Smooth muscle cell (in vitro differentiated cells): ENCODE data around the gene LHFPL5. TPM values are rescaled to one million over a fixed set of nuclear protein-coding genes. Genes with fewer than 3 reads are reported as not detected.

ENCODE experiments used
- DNase-seq: peaks from one replicate; lab custom pipeline; 2025; ENCODE audit not compliant: unreplicated experiment; lab: John Stamatoyannopoulos, UW
- H2AFZ ChIP-seq: fragments of 200-600 bp; sonication (generic); 2 replicates; pipeline ENCODE4 v1.6.0; 2016; ENCODE audit warnings: antibody characterized with exemption, low read depth, mild to moderate bottlenecking
- H3F3A ChIP-seq: fragments of 200-600 bp; sonication (generic); 2 replicates; pipeline ENCODE4 v1.6.0; 2017; ENCODE audit warnings: antibody characterized with exemption, low read depth
- H3K27ac ChIP-seq: fragments of 200-600 bp; sonication (generic); 2 replicates; pipeline ENCODE4 v1.5.1; 2016; ENCODE audit warnings: low read depth, mild to moderate bottlenecking
- H3K27me3 ChIP-seq: fragments of 200-600 bp; sonication (generic); 2 replicates; pipeline ENCODE4 v1.6.1; 2016; ENCODE audit warnings: low read depth, mild to moderate bottlenecking
- H3K36me3 ChIP-seq: fragments of 200-600 bp; sonication (generic); 2 replicates; pipeline ENCODE4 v1.5.1; 2016; ENCODE audit warnings: low read depth
- H3K4me1 ChIP-seq: fragments of 200-600 bp; sonication (generic); 2 replicates; pipeline ENCODE4 v1.5.1; 2016; ENCODE audit warnings: low read depth
- H3K4me2 ChIP-seq: fragments of 200-600 bp; sonication (generic); 2 replicates; pipeline ENCODE4 v1.6.0; 2016; ENCODE audit warnings: mild to moderate bottlenecking
- H3K4me3 ChIP-seq: fragments of 200-600 bp; sonication (generic); 2 replicates; pipeline ENCODE4 v1.5.1; 2016; ENCODE audit warnings: mild to moderate bottlenecking
- H3K79me2 ChIP-seq: fragments of 200-600 bp; sonication (generic); 2 replicates; pipeline ENCODE4 v1.6.0; 2016; ENCODE audit warnings: low read depth, mild to moderate bottlenecking
- H3K9ac ChIP-seq: fragments of 200-600 bp; sonication (generic); 2 replicates; pipeline ENCODE4 v1.6.0; 2016; ENCODE audit warnings: low read depth
- H3K9me3 ChIP-seq: fragments of 200-600 bp; sonication (generic); replicated peaks from 2 replicates; pipeline ENCODE4 v1.5.1; 2016; ENCODE audit warnings: low read depth
- H4K20me1 ChIP-seq: fragments of 200-600 bp; sonication (generic); 2 replicates; pipeline ENCODE4 v1.6.0; 2016; ENCODE audit warnings: low read depth
- CTCF ChIP-seq: fragments of 200-600 bp; sonication (generic); IDR thresholded peaks from 2 replicates; pipeline ENCODE4 v1.5.1; 2017; ENCODE audit warnings: borderline replicate concordance, mild to moderate bottlenecking, antibody characterized with exemption; ENCODE audit not compliant: insufficient read depth, poor library complexity, severe bottlenecking
- WGBS: methylation state at CpG from one replicate; pipeline ENCODE4 v1.1.7; 2016; ENCODE audit warnings: low lambda C conversion rate; 5-methylcytosine and 5-hydroxymethylcytosine counted together
- polyA plus RNA-seq: library from polyadenylated mRNA; unstranded; fragments of >200 nt; fragmentation: Nextera tagmentation; extraction: Ambion mirVana; gene quantifications from 2 replicates; pipeline ENCODE4 v1.2.1, GENCODE V29; 2016
- total RNA-seq: library from RNA; depleted of rRNA; stranded (reverse); fragments of >200 nt; gene quantifications from 2 replicates; pipeline ENCODE4 v1.2.3, GENCODE V29; 2014

LHFPL5 gene
- total and polyA plus RNA-seq, 2 experiments from 2014 or later, result not detected

- H3K27me3 ChIP-seq, result no peaks in the 10 kb centered on the region
- H3K4me2 ChIP-seq, result no peak overlapping the region
- H4K20me1 ChIP-seq, result no peaks in the 10 kb centered on the region
- no peaks in the 10 kb centered on the region for H3F3A ChIP-seq
- H2AFZ ChIP-seq, result no peak overlapping the region
- H3K36me3 ChIP-seq, result no peaks in the 10 kb centered on the region
- no peaks in the 10 kb centered on the region for H3K9me3 ChIP-seq
- peaks cover 3% of the 10 kb centered on the region for H3K4me1 ChIP-seq
- H3K79me2 ChIP-seq, result no peaks in the 10 kb centered on the region
- TF ChIP-seq CTCF, result no peak
- H3K27ac ChIP-seq, result no peak overlapping the region
- H3K4me3 ChIP-seq, result no peak overlapping the region
- WGBS, result 86% methylated on average over 6 of the region's 6 CpGs
- no peak overlapping the region for H3K9ac ChIP-seq
- DNase-seq, result no peak
These were observed 30.1 kb upstream of the LHFPL5 start for GRCh38 chr6:35775031-35775430.

GRCh38 chr6:35776364-35777215 lies 28.6 kb upstream of the LHFPL5 start, which contains the start of gene CLPSL2:
Gene CLPSL2 (plus strand): TSS chr6:35776598. CDS start chr6:35776619, 21 bp downstream.
- no peaks in the 10 kb centered on the region for H4K20me1 ChIP-seq
- no peak for TF ChIP-seq CTCF
- no peaks in the 10 kb centered on the region for H3K9me3 ChIP-seq
- H3K9ac ChIP-seq, result no peak within 1 kb of the TSS
- DNase-seq, result no peak
- H3K79me2 ChIP-seq, result no peaks in the 10 kb centered on the region
- peaks cover 3% of the 10 kb centered on the region for H3K4me1 ChIP-seq
- peak within 1 kb of the TSS; percentile 98 for H3K4me2 ChIP-seq
- H3K36me3 ChIP-seq, result no peaks in the 10 kb centered on the region
- no peaks in the 10 kb centered on the region for H3K27me3 ChIP-seq
- WGBS, result 6% methylated on average over 44 of the region's 56 CpGs
- H3K4me3 ChIP-seq, result peak within 1 kb of the TSS; percentile 71
- no peaks in the 10 kb centered on the region for H3F3A ChIP-seq
- peak within 1 kb of the TSS; percentile 95 for H2AFZ ChIP-seq
- H3K27ac ChIP-seq, result no peak within 1 kb of the TSS

- H3K27me3 ChIP-seq, result no peaks in the 10 kb centered on the region
- H3K9me3 ChIP-seq, result no peaks in the 10 kb centered on the region
- peaks cover 3% of the 10 kb centered on the region for H3K4me1 ChIP-seq
- no peak overlapping the region for H3K4me2 ChIP-seq
- no peak overlapping the region for H3K4me3 ChIP-seq
- H3K36me3 ChIP-seq, result no peaks in the 10 kb centered on the region
- no peak for TF ChIP-seq CTCF
- no peak overlapping the region for H3K9ac ChIP-seq
- 84% methylated on average over 9 of the region's 10 CpGs for WGBS
- no peak overlapping the region for H3K27ac ChIP-seq
- no peak for DNase-seq
- H4K20me1 ChIP-seq, result no peaks in the 10 kb centered on the region
- H3K79me2 ChIP-seq, result no peaks in the 10 kb centered on the region
- H2AFZ ChIP-seq, result no peak overlapping the region
- no peaks in the 10 kb centered on the region for H3F3A ChIP-seq
These were observed 27.6 kb upstream of the LHFPL5 start for GRCh38 chr6:35777356-35778102.
